K562 (cell line): ENCODE data around the gene TMEM88. TPM values are rescaled to one million over a fixed set of nuclear protein-coding genes. Genes with fewer than 3 reads are reported as not detected.

Experiments
- ASH1L ChIP-seq: fragments of 450-650 bp; IDR thresholded peaks from 2 replicates; pipeline ENCODE4 v1.6.1; 2018; ENCODE audit warnings: borderline replicate concordance, mild to moderate bottlenecking, low read depth; ENCODE audit not compliant: partially characterized antibody
- CBX8 ChIP-seq: fragments of 200-600 bp; sonication (generic); IDR thresholded peaks from 2 replicates; pipeline ENCODE4 v1.6.1; 2012; ENCODE audit warnings: borderline replicate concordance, mixed run types, low read depth, mild to moderate bottlenecking, moderate library complexity, mixed read lengths, low read length, control low read depth, inconsistent platforms; ENCODE audit not compliant: poor library complexity, severe bottlenecking; ENCODE audit errors: extremely low read depth
- CCAR2 ChIP-seq: fragments of 200-400 bp; formaldehyde crosslinking; IDR thresholded peaks from 2 replicates; pipeline ENCODE4 v1.6.1; 2017; ENCODE audit warnings: mild to moderate bottlenecking, low read depth, low read length
- CTBP1 ChIP-seq: fragments of 450-650 bp; IDR thresholded peaks from 2 replicates; pipeline ENCODE4 v1.6.1; 2016; ENCODE audit warnings: borderline replicate concordance
- EGR1 ChIP-seq: fragments of 450-650 bp; conservative IDR thresholded peaks from 2 replicates; pipeline ENCODE4 v1.6.1; 2017; ENCODE audit warnings: mild to moderate bottlenecking
- ESRRA ChIP-seq: fragments of 450-650 bp; IDR thresholded peaks from 2 replicates; pipeline ENCODE4 v1.6.1; 2014; ENCODE audit warnings: low read depth, mild to moderate bottlenecking, moderate library complexity, borderline replicate concordance
- FOS ChIP-seq: IDR thresholded peaks from 3 replicates; pipeline ENCODE4 v1.6.1; 2011; ENCODE audit not compliant: insufficient read length; ENCODE audit errors: extremely low read depth
- HNRNPH1 ChIP-seq: fragments of 200-400 bp; formaldehyde crosslinking; optimal IDR thresholded peaks from 2 replicates; pipeline ENCODE3; 2017; ENCODE audit warnings: low read depth, mild to moderate bottlenecking, low read length, moderate library complexity
- LARP7 ChIP-seq: fragments of 450-650 bp; IDR thresholded peaks from 2 replicates; pipeline ENCODE4 v1.6.1; 2016
- NCOA6 ChIP-seq: fragments of 450-650 bp; IDR thresholded peaks from 2 replicates; pipeline ENCODE4 v1.6.1; 2017; ENCODE audit warnings: mild to moderate bottlenecking
- SMAD4 ChIP-seq: fragments of 250-450 bp; sonication (Bioruptor Pico); conservative IDR thresholded peaks from 2 replicates; pipeline ENCODE4 v1.8.0; 2021; ENCODE audit warnings: inconsistent platforms, mild to moderate bottlenecking, moderate library complexity
- ZBTB5 ChIP-seq: fragments of 450-650 bp; IDR thresholded peaks from 2 replicates; pipeline ENCODE4 v1.6.1; 2017; ENCODE audit warnings: antibody characterized with exemption
- ZC3H8 ChIP-seq: fragments of 450-650 bp; IDR thresholded peaks from 2 replicates; pipeline ENCODE4 v1.6.1; 2017
- polyA plus RNA-seq, 8 experiments: library from polyadenylated mRNA; depleted of rRNA in 4 of 8; stranded (reverse) in 5 of 8; unstranded in 3 of 8; fragments of >200 nt; fragmentation: Nextera tagmentation in 2 of 8; fragmentation: Illumina TruSeq in 1 of 8; extraction: Ambion mirVana in 2 of 8; extraction: Trizol in 1 of 8; gene quantifications; 2 replicates each; pipeline versions ENCODE4 v1.2.1 to v1.2.3, GENCODE V29; 2011 to 2014; ENCODE audit warnings: inconsistent platforms in 1 of 8, missing spikeins in 1 of 8
- total RNA-seq, 7 experiments: library from RNA; depleted of rRNA in 6 of 7; stranded (reverse); fragments of >200 nt in 6 of 7; fragmentation: Illumina TruSeq in 2 of 7; extraction: Trizol in 2 of 7; gene quantifications; 2 replicates each; pipeline versions ENCODE4 v1.2.1 to v1.2.3, GENCODE V29; 2011 to 2021; ENCODE audit warnings: low replicate concordance in 1 of 7
- TF ChIP-seq, protein P1 (sequence below): fragments of 200-800 bp; sonication (Bioruptor generic); IDR thresholded peaks from 2 replicates; pipeline ENCODE4 v1.6.1; 2016; ENCODE audit warnings: missing genetic modification characterization, missing compliant biosample characterization
- TF ChIP-seq, protein P2 (sequence below): sonication (generic); formaldehyde crosslinking; IDR thresholded peaks from 2 replicates; pipeline ENCODE4 v1.9.0; 2022; ENCODE audit warnings: mild to moderate bottlenecking, missing genetic modification reagents
- TF ChIP-seq, protein P3 (sequence below), 3 experiments: fragments of 200-800 bp in 1 of 3; fragments of 250-450 bp in 1 of 3; fragments of 450-650 bp in 1 of 3; sonication (Bioruptor Pico) in 1 of 3; sonication (Bioruptor generic) in 1 of 3; formaldehyde crosslinking in 1 of 3; IDR thresholded peaks; 2 replicates each; pipeline versions ENCODE4 v1.6.1 to v1.8.0; 2016 to 2022; ENCODE audit warnings: mild to moderate bottlenecking in 2 of 3, missing genetic modification characterization in 2 of 3, missing compliant biosample characterization in 1 of 3, moderate library complexity in 1 of 3

TMEM88 gene
- total and polyA plus RNA-seq, 9 of the 15 experiments (the other 6 are each of a cell fraction or from before 2014, with no cell fraction given): 0.10 to 1.4 (median 0.36) TPM; not detected in 3

DNA sequence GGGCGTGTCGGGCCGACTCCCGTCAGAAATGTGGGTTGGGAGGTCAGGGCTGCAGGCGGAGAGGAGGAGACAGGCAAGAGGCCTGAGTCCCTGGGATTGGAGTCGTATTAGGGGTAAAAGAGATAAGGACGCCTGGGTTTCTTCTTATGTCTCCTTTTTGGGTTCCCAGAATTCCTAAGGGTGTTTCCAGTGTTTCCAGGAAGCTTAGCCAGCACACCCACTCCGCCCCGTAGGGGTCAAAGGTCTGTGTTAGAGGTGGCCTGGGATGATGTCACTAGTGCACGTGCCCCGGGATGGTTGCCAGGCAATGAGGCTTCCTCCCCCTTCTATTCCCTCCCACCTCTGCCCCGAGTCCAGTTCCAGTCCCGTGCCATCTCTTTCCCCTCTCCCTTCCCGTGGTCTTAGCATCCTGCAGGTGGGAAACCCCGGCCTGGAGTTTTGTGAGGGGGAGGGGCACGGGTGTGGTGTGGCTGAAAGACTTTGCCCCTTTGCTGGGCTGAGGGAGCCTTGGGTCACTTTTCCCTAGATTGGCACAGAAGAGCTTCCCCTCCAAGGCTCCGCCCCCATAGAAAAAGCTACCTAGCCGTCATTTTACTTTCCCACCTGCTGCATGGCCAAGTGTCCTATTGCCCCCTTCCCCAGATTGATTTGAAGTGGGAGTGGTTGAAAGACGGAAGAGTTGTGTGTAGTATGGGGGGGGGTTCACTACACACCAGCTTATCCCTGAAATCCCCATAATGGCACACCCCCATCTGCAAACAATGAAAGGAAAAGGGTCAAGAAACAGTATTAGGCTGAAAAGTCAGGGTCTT lies 18.1 kb upstream of the TMEM88 start (continued):
- TF ChIP-seq ZBTB5 (no peak), FOS (no peak), CBX8 (no peak), CCAR2 (no peak), ESRRA (peak; percentile 69; the same call in 1 of the 2 replicates), EGR1 (peak; percentile 80), SMAD4 (CRISPR knock-in tag) (peak; percentile 89), NCOA6 (no peak), ZC3H8 (no peak), ASH1L (no peak), HNRNPH1 (no peak), CTBP1 (peak; percentile 77; the same call in 1 of the 2 replicates), LARP7 (no peak)
- TF ChIP-seq, protein P1, sequence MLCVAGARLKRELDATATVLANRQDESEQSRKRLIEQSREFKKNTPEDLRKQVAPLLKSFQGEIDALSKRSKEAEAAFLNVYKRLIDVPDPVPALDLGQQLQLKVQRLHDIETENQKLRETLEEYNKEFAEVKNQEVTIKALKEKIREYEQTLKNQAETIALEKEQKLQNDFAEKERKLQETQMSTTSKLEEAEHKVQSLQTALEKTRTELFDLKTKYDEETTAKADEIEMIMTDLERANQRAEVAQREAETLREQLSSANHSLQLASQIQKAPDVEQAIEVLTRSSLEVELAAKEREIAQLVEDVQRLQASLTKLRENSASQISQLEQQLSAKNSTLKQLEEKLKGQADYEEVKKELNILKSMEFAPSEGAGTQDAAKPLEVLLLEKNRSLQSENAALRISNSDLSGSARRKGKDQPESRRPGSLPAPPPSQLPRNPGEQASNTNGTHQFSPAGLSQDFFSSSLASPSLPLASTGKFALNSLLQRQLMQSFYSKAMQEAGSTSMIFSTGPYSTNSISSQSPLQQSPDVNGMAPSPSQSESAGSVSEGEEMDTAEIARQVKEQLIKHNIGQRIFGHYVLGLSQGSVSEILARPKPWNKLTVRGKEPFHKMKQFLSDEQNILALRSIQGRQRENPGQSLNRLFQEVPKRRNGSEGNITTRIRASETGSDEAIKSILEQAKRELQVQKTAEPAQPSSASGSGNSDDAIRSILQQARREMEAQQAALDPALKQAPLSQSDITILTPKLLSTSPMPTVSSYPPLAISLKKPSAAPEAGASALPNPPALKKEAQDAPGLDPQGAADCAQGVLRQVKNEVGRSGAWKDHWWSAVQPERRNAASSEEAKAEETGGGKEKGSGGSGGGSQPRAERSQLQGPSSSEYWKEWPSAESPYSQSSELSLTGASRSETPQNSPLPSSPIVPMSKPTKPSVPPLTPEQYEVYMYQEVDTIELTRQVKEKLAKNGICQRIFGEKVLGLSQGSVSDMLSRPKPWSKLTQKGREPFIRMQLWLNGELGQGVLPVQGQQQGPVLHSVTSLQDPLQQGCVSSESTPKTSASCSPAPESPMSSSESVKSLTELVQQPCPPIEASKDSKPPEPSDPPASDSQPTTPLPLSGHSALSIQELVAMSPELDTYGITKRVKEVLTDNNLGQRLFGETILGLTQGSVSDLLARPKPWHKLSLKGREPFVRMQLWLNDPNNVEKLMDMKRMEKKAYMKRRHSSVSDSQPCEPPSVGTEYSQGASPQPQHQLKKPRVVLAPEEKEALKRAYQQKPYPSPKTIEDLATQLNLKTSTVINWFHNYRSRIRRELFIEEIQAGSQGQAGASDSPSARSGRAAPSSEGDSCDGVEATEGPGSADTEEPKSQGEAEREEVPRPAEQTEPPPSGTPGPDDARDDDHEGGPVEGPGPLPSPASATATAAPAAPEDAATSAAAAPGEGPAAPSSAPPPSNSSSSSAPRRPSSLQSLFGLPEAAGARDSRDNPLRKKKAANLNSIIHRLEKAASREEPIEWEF (CRISPR knock-in tag): no peak
- TF ChIP-seq, protein P2, sequence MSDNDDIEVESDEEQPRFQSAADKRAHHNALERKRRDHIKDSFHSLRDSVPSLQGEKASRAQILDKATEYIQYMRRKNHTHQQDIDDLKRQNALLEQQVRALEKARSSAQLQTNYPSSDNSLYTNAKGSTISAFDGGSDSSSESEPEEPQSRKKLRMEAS (CRISPR knock-in tag): peak; percentile 77
- TF ChIP-seq, protein P3, sequence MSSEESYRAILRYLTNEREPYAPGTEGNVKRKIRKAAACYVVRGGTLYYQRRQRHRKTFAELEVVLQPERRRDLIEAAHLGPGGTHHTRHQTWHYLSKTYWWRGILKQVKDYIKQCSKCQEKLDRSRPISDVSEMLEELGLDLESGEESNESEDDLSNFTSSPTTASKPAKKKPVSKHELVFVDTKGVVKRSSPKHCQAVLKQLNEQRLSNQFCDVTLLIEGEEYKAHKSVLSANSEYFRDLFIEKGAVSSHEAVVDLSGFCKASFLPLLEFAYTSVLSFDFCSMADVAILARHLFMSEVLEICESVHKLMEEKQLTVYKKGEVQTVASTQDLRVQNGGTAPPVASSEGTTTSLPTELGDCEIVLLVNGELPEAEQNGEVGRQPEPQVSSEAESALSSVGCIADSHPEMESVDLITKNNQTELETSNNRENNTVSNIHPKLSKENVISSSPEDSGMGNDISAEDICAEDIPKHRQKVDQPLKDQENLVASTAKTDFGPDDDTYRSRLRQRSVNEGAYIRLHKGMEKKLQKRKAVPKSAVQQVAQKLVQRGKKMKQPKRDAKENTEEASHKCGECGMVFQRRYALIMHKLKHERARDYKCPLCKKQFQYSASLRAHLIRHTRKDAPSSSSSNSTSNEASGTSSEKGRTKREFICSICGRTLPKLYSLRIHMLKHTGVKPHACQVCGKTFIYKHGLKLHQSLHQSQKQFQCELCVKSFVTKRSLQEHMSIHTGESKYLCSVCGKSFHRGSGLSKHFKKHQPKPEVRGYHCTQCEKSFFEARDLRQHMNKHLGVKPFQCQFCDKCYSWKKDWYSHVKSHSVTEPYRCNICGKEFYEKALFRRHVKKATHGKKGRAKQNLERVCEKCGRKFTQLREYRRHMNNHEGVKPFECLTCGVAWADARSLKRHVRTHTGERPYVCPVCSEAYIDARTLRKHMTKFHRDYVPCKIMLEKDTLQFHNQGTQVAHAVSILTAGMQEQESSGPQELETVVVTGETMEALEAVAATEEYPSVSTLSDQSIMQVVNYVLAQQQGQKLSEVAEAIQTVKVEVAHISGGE (CRISPR knock-in tag; IDR thresholded peaks at IDR 0.05): no peak
